Measurements from ENCODE around the gene KIF26B.
"Not testable (repeated sequence)": the region's sequence is repeated elsewhere in the genome, so short reads cannot be mapped to it uniquely, and the experiment has no call there.

The KIF26B gene

DNA sequence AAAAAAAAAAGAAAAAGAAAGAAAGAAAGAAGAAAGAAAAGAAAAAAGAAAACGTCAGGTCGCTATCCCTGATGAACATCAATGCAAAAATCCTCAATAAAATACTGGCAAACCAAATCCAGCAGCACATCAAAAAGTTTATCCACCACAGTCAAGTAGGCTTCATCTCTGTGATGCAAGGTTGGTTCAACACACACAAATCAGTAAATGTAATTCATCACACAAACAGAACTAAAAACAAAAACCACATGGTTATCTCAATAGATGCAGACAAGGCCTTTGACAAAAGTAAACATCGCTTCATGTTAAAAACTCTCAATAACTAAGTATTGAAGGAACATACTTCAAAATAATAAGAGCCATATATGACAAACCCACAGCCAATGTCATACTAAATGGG, 573.2 kb downstream of the KIF26B start:
- not testable (repeated sequence) for H3K27ac Mint-ChIP-seq; H3K27me3 Mint-ChIP-seq; H3K4me1 Mint-ChIP-seq (ENCODE audit: low read depth); H3K4me3 Mint-ChIP-seq
- peaks cover 33% of the 10 kb centered on the region for H3K36me3 Mint-ChIP-seq
- peaks cover 36% of the 10 kb centered on the region for H3K9me3 Mint-ChIP-seq (ENCODE audit: low read depth)

DNA sequence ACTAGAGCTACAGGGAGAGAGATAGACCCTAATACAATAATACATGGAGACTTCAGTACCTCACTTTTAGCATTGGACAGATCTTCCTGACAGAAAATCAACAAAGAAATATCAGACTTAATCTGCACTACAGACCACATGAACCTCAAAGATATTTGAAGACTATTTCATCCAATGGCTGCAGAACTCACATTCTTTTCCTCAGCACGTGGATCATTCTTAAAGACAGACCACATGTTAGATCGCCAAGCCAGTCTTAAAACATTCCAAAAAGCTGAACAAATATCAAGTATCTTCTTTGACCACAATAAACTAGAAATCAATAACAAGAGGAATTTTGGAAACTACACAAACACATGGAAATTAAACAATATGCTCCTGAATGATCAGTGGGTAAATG, 576.0 kb downstream of the KIF26B start:
- no peaks in the 10 kb centered on the region for H3K27me3 Mint-ChIP-seq

DNA sequence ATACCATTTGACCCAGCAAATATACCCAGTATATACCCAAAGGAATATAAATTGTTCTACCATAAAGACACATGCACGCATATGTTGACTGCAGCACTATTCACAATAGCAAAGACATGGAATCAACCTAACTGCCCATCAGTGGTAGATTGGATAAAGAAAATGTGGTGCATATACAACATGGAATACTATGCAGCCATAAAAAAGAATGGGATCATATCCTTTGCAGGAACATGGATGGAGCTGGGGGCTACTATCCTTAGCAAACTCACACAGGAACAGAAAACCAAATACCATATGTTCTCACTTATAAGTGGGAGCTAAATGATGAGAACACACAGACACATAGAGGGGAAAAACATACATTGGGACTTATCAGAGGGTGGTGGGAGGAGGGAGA, 585.6 kb downstream of the KIF26B start:
- not testable (repeated sequence) for H3K27me3 Mint-ChIP-seq; H3K27ac Mint-ChIP-seq; H3K4me1 Mint-ChIP-seq (ENCODE audit: low read depth); H3K4me3 Mint-ChIP-seq; H3K36me3 Mint-ChIP-seq
- H3K9me3 Mint-ChIP-seq (ENCODE audit: low read depth): peaks cover 18% of the 10 kb centered on the region

More for the DNA sequence above, 576.0 kb downstream of the KIF26B start:
- no peak overlapping the region for H3K27ac Mint-ChIP-seq
- peaks cover 29% of the 10 kb centered on the region for H3K36me3 Mint-ChIP-seq
- H3K4me1 Mint-ChIP-seq (ENCODE audit: low read depth): no peaks in the 10 kb centered on the region
- H3K9me3 Mint-ChIP-seq (ENCODE audit: low read depth): peaks cover 44% of the 10 kb centered on the region
- H3K4me3 Mint-ChIP-seq: no peak overlapping the region

DNA sequence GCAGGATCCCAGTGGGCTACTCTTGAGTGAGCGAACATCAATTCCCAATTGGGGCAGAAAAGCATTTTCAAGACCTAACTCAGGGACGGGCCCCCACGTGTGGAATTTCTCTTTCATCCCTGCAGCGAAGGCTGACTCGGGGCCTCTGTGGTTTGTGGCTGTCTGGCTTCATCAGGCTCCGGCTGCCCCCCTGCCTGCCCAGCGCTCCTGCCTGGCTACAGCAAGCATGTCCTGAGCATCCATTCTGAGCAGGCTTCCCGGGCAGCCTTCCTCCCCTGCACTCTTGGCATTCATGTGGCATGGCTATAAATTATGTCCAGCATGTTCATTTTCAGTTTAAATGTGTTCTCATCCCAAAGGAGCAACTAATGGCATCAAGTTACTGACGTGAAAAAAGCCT, 588.1 kb downstream of the KIF26B start:
- Mint-ChIP-seq H3K4me1 (ENCODE audit: low read depth) (no peaks in the 10 kb centered on the region), H3K36me3 (peaks cover 14% of the 10 kb centered on the region), H3K9me3 (ENCODE audit: low read depth) (peaks cover 18% of the 10 kb centered on the region), H3K27me3 (no peaks in the 10 kb centered on the region), H3K27ac (no peak overlapping the region), H3K4me3 (no peak overlapping the region)

DNA sequence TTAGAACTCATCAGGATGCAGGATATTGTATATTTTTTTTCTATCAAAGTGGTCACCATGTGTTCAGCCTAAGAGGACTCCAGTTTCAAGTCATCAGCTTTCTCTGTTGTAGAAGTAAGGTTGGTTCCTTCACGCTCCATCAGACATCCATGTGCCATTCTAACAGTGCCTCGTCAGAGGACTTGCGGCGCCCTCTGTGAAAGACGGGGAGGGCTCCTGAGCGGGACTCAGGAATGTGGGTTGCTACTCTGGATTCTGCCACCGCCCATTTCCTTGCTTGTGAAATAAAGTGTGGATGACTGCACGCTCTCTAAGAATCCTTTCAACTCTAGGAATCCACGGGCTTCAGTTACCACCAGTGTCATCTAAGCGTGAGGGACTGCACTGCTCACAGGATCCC, 593.5 kb downstream of the KIF26B start:
- peaks cover 12% of the 10 kb centered on the region for H3K9me3 Mint-ChIP-seq (ENCODE audit: low read depth)
- H3K36me3 Mint-ChIP-seq: peaks cover 37% of the 10 kb centered on the region
- no peak overlapping the region for H3K4me3 Mint-ChIP-seq
- H3K4me1 Mint-ChIP-seq (ENCODE audit: low read depth): no peaks in the 10 kb centered on the region
- no peak overlapping the region for H3K27ac Mint-ChIP-seq
- no peaks in the 10 kb centered on the region for H3K27me3 Mint-ChIP-seq

DNA sequence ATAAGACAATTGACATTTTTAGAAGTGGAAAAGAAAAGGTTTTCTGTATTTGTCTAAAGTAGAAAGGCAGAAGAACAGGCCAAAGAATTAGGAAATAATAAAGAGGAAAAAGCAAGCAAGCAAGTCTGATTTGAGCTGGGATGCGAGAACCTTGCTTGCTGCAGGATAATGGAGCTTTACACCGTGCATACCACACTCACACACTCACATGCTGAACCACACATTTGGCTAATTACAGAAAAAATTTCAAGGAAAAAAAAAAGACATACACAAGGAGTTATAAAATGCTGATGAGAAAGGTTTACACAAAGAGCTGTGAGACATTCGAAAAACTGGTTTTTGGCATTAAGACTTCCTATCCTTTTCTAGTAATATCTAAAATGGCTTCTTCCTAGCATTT, 593.9 kb downstream of the KIF26B start:
- Mint-ChIP-seq H3K4me3 (no peak overlapping the region), H3K9me3 (ENCODE audit: low read depth) (peaks cover 12% of the 10 kb centered on the region), H3K36me3 (peaks cover 38% of the 10 kb centered on the region)

DNA sequence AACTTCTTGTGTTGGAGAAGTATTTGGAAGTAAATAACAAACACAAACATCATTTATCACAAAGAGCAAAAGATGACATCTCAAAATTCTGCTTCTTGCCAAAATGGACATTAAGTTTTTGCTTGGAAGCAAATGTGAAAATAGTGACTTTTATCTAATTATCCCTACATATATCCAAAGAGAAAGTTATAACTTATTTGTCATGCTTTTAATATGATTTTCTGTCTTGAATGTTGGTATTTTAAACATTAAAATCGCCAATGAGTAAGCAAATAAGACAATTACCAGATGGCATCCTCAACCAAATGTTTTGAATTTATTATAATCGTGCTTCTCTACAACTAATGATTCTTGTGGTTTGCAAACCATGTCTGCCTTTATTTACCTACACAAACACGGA, 594.3 kb downstream of the KIF26B start:
- peaks cover 38% of the 10 kb centered on the region for H3K36me3 Mint-ChIP-seq
- H3K9me3 Mint-ChIP-seq (ENCODE audit: low read depth): peaks cover 12% of the 10 kb centered on the region
- H3K4me3 Mint-ChIP-seq: no peak overlapping the region
- no peaks in the 10 kb centered on the region for H3K4me1 Mint-ChIP-seq (ENCODE audit: low read depth)
- H3K27me3 Mint-ChIP-seq: no peaks in the 10 kb centered on the region
- H3K27ac Mint-ChIP-seq: no peak overlapping the region

More for the DNA sequence above, 593.9 kb downstream of the KIF26B start:
- H3K27me3 Mint-ChIP-seq: no peaks in the 10 kb centered on the region
- H3K4me1 Mint-ChIP-seq (ENCODE audit: low read depth): no peaks in the 10 kb centered on the region
- H3K27ac Mint-ChIP-seq: no peak overlapping the region

DNA sequence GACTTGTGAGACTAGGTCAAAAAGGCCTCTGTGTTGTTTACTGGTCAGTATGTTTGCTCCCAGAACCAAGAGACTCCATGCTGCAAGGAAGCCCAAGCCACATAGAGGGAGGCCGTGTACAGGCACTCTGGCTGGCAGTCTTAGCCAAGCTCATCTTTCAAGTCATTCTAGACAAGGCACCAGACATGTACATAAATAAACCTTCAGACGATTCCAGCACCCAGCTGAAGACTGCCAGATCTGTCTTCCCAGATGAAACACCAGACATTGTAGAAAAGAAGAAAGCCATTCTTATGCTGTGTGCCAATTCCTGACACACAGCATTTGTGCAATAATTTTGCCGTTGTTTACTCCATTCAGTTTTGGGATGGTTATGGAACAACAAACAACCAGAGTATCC, 595.5 kb downstream of the KIF26B start:
- peaks cover 9% of the 10 kb centered on the region for H3K9me3 Mint-ChIP-seq (ENCODE audit: low read depth)
- H3K4me1 Mint-ChIP-seq (ENCODE audit: low read depth): no peaks in the 10 kb centered on the region
- H3K36me3 Mint-ChIP-seq: peaks cover 44% of the 10 kb centered on the region
- H3K4me3 Mint-ChIP-seq: no peak overlapping the region
- no peak overlapping the region for H3K27ac Mint-ChIP-seq
- no peaks in the 10 kb centered on the region for H3K27me3 Mint-ChIP-seq

DNA sequence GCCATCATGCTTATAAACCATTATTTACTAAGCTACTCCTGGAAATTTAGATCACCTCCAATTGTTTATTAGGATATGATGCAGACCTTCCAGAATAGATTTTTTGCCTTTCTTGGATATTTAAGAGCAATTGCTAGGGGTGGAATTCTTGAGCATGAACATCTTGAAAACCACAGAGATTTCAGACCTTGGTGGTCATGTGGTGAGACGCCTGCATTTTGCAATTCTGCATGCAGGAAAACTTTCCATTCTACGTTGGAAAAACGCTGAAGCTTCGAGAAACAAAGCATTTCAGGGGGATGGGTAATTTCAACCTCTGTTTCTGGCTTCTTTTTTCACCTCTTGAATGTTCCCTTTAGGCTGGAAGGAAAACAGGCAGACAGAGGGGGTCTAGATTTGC, 596.3 kb downstream of the KIF26B start:
- Mint-ChIP-seq H3K4me1 (ENCODE audit: low read depth) (no peaks in the 10 kb centered on the region), H3K27ac (no peak overlapping the region), H3K36me3 (peaks cover 44% of the 10 kb centered on the region), H3K4me3 (no peak overlapping the region), H3K27me3 (no peaks in the 10 kb centered on the region), H3K9me3 (ENCODE audit: low read depth) (peaks cover 15% of the 10 kb centered on the region)

DNA sequence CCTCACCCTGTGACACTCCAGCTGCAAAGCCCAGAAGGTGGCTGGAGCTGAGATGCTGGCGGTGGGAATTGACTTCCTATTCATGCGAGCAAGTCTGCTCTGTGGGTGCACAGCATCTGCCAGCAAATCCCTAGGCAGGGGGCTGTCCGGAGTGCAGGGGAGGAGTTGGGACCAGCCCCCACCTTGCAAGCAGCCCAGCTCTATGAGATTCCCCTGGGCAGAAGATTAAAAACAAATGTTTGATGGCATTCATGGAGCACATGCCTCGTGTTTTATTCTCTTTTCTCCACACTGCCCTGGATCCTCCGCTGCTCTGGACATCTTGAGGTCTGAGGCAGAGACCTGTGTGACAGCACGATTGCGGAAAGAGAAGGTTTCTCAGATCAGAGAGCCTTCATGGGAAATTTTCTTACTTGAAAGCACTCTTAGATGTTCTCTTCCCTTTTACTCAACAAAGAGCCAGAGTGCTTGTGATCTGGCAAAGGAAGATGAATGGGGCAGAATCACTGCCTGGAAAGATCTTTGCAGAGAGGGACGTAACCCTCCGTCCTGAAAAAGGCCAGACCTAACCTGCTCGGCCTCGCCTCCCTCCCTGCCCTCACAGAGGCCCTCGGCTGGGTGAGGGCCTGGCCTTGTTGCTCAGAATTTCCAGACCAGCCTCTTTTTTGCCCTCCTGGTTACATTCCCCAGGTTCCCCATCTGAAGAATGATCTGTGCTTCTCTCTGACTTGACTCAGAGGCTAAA, 597.1 kb downstream of the KIF26B start:
- Mint-ChIP-seq H3K36me3 (peaks cover 42% of the 10 kb centered on the region), H3K4me1 (ENCODE audit: low read depth) (no peaks in the 10 kb centered on the region), H3K27ac (no peak overlapping the region), H3K4me3 (no peak overlapping the region), H3K9me3 (ENCODE audit: low read depth) (peaks cover 15% of the 10 kb centered on the region), H3K27me3 (no peaks in the 10 kb centered on the region)

DNA sequence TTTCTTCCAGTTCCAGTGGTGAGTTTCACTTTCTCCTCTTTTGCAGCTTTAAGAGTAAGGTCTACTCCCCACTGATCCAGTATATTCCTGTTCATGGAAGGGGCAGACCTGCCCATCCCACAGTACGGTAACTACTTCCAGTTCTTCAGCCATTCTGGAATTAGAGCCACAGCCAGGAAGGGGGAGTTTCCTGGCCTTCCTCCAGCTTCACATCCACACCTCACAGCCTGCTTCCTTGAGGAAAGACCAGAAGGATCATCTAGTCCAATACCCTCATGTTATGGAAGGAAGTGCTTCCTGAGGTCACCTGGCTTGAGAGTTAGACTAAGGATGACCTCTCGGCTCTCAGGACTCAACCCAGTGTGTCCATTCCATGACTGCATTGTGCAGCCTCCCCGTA, 597.8 kb downstream of the KIF26B start:
- Mint-ChIP-seq H3K27me3 (no peaks in the 10 kb centered on the region), H3K4me1 (ENCODE audit: low read depth) (no peaks in the 10 kb centered on the region), H3K36me3 (peaks cover 40% of the 10 kb centered on the region), H3K4me3 (no peak overlapping the region), H3K9me3 (ENCODE audit: low read depth) (peaks cover 20% of the 10 kb centered on the region), H3K27ac (no peak overlapping the region)

DNA sequence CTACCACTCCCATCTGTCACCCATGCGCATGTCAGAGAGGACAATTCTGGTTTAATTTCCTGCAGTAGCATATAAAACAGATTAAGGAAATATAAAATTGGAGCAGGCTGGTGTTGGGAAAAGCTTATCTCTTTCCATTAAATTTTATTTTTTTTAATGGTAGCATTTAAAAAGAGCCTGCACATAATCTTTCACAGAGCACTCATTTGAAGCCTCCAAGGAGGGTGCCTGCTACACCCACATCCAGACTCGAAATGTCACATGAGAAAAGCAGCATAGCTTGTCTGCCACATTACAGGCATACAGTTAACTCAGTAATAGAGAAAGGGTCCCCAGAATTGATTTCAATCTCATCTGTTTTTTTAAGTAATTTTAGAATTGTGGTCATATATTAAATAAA, 599.0 kb downstream of the KIF26B start:
- H3K36me3 Mint-ChIP-seq: peaks cover 33% of the 10 kb centered on the region
- H3K4me3 Mint-ChIP-seq: no peak overlapping the region
- H3K27me3 Mint-ChIP-seq: no peaks in the 10 kb centered on the region
- H3K4me1 Mint-ChIP-seq (ENCODE audit: low read depth): no peaks in the 10 kb centered on the region
- peaks cover 27% of the 10 kb centered on the region for H3K9me3 Mint-ChIP-seq (ENCODE audit: low read depth)
- no peak overlapping the region for H3K27ac Mint-ChIP-seq

DNA sequence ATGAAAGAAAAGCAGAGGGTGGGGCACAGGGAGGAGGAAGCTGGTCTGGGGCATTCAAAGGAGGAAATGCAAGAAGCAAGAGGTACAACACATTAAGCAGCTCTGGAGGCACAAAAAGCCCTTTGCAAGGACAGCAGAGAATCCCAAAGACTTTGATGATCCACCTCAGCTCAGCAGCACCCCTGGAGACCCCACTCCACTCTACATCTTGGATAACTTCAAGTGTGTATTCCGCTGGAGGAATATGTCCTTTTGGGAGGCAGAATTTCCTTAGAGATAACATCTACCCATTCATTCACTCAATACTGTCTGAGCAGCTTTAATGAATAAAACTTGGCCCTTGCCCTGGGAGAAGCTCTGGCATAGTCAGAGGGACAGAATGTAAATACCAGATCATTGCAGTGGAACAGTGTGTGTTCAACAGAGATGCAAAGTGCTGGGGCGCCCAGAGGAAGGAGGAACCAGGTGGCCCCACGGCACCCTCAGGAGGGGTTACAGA, 599.7 kb downstream of the KIF26B start:
- no peaks in the 10 kb centered on the region for H3K27me3 Mint-ChIP-seq
- H3K4me1 Mint-ChIP-seq (ENCODE audit: low read depth): no peaks in the 10 kb centered on the region
- no peak overlapping the region for H3K27ac Mint-ChIP-seq
- H3K4me3 Mint-ChIP-seq: no peak overlapping the region
- peaks cover 29% of the 10 kb centered on the region for H3K36me3 Mint-ChIP-seq
- peaks cover 23% of the 10 kb centered on the region for H3K9me3 Mint-ChIP-seq (ENCODE audit: low read depth)
